Stromal cell of bone marrow (primary cell): ENCODE results near the gene FAM89B.
"Not testable (repeated sequence)": the region's sequence is repeated elsewhere in the genome, so short reads cannot be mapped to it uniquely, and the experiment has no call there.

Source experiments
- DNase-seq: peaks from one replicate; pipeline ENCODE4 v3.0.0-alpha.2; 2012; ENCODE audit warnings: low read depth

FAM89B gene

DNA sequence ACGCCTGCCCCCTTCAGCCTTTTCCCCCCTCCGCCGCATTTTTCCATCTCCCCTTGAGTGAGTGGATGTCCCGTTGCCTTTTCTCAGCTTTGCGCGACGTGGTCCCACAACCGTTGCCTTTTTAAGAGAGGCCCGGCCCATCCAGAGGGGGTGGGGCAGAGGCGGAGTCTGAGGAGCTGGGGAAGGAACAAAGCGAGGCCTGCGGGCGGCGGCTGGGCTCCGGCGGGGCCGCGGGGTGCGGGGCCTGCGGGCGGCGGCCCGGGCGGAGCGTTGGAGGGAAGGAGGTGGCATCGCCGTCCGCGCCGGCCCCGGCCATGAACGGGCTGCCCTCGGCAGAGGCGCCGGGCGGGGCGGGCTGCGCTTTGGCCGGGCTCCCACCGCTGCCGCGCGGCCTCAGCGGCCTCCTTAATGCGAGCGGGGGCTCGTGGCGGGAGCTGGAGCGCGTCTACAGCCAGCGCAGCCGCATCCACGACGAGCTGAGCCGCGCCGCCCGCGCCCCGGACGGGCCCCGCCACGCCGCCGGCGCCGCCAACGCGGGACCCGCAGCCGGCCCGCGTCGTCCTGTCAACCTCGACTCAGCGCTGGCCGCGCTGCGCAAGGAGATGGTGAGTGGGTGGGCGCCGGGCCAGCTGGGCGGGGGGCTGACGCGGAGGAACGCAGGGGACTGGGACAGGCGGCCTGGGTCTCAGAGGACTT is at the start of gene FAM89B:
FAM89B (plus strand) TSS at position 183 of the 696 bp plus-strand sequence; CDS start at position 315, 132 bp downstream.
- peak; percentile 78 for DNase-seq

DNA sequence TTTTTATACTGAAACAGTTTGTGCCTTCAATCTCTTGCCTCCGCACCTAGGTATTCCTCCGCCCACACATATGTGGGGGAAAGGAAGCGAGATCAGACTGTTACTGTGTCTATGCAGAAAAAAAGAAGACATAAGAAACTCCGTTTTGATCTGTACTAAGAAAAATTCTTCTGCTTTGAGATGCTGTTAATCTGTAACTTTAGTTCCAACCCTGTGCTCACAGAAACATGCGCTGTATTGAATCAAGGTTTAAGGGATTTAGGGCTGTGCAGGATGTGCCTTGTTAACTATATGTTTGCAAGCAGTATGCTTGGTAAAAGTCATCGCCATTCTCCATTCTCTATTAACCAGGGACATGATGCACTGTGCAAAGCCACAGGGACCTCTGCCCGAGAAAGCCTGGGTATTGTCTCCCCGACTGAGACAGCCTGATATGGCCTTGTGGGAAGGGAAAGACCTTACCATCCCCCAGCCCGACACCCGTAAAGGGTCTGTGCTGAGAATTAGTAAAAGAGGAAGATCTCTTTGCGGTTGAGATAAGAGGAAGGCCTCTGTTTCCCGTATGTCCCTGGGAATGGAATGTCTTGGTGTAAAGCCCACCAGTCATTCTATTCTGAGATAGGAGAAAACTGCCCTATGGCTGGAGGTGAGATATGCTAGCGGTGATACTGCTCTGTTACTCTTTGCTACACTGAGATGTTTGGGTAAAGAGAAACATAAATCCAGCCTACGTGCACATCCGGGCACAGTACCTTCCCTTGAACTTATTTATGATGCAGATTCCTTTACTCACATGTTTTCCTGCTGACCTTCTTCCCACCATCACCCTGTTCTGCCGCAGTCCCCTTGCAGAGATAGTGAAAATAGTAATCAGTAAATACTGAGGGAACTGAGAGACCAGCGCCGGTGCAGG is 49.4 kb upstream of the FAM89B start:
- DNase-seq: not testable (repeated sequence)

DNA sequence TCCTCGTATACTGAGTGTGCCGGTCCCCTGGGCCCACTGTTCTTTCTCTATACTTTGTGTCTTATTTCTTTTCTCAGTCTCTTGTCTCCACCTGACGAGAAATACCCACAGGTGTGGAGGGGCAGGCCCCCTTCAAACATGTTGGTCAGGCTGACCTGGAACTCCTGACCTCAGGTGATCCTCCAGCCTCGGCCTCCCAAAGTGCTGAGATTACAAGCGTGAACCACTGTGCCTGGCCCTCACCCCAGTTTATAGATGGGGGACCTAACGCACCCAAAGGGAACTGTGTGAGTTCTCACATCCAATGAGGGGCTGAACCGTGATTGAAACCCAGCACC is 48.7 kb upstream of the FAM89B start:
- not testable (repeated sequence) for DNase-seq

DNA sequence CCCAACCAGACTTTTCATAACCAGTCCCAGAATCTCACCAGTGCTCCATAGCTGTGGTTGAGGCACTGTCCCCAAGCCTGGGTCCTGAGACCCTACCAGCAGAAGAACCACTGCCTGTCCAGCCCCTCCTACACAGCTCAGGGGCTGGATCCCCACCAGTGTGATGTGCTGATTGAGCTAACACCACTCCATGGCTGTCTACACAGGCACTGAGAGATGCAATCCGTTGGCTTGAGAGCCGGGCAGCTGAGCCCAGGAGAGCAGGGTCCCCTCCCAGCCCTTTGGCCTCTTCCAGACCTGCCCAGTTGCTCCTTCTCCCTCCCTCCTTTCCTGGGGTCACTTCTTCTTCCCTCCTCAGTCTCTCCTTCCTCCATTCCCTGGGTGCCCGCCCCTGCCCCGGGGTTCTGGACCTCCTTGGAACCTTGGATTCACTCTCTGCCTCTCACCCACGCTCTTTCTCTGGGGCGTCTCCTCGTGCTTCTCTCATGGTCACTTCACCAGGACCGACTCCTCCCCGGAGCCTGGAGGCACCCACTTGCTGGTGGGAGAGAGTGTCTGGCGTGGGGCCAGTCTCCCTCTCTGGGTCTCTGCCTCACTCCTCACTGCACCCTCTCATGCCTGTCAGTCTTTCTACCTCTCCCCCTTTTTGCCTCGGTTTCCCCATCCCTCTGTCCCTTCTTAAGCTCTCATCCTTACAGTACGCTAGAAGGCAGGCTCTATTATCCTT is 48.2 kb upstream of the FAM89B start:
- DNase-seq: no peak

DNA sequence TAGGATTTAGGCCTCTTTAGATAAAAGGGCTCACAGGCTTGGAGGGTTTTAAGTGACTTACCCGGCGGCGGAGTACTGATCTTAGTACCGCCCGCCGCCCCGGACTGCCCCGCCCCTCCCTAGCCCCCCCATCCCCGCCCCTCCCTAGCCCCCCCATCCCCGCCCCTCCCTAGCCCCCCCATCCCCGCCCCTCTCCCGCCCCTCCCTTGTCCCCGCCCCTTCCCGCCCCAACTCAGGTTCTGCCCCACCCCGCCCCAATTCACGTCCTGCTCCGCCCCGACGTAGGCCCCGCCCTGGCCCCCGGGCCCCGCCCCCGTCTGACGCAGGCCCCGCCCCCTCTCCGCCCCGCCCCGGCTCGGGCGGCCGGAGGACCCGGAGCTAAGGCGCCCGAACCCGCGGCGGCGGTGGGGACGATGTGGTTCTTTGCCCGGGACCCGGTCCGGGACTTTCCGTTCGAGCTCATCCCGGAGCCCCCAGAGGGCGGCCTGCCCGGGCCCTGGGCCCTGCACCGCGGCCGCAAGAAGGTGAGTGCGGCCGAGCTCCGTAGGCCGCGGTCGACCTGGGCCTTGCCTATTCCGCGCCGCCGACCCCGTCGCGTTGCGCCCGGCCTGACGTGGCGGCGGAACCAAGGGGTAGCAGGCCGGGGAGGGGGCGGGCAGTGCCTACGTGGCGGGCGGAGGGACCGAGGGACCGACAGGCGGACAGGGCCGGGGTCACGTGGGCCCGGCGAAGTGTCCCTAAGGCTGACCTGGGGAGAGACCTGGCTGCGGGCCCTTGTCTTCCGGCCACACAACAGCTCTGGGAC is 47.4 kb upstream of the FAM89B start, which contains the start of gene SCYL1:
SCYL1 (plus strand) TSS at position 343 of the 805 bp plus-strand sequence; CDS start at position 414, 71 bp downstream.
- peak; percentile 54 for DNase-seq

DNA sequence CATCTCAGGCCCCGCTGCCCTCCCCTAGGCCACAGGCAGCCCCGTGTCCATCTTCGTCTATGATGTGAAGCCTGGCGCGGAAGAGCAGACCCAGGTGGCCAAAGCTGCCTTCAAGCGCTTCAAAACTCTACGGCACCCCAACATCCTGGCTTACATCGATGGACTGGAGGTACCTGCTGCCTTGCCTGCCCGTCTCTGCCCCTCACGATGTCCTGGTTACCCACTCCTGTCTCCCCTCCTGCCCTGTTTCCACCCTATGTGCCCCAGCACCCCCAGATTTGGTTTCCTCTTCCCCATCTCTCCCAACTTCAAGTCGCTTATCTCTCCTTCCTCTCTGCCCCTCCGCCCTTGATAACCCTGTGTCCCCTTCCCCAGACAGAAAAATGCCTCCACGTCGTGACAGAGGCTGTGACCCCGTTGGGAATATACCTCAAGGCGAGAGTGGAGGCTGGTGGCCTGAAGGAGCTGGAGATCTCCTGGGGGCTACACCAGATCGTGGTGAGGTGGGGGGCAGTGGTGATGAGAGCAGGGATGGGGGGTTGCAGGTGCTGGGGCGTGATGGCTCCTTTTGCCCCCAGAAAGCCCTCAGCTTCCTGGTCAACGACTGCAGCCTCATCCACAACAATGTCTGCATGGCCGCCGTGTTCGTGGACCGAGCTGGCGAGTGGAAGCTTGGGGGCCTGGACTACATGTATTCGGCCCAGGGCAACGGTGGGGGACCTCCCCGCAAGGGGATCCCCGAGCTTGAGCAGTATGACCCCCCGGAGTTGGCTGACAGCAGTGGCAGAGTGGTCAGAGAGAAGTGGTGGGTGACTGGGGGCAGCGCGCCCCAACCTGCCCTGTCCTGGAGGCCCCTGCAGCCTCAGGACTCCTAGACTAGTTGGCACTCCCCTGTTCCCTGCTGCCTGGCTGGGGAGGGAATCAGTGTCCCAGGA is 46.5 kb upstream of the FAM89B start:
- peak; percentile 9 for DNase-seq

DNA sequence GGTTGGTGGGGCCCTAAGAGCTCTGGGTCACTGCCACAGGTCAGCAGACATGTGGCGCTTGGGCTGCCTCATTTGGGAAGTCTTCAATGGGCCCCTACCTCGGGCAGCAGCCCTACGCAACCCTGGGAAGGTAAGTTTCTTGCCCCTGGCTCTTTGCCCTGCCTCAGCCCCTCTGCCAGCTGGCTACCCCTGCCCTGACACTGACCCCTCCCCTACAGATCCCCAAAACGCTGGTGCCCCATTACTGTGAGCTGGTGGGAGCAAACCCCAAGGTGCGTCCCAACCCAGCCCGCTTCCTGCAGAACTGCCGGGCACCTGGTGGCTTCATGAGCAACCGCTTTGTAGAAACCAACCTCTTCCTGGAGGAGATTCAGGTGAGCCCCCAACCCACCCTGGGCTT is 45.6 kb upstream of the FAM89B start:
- DNase-seq: no peak

DNA sequence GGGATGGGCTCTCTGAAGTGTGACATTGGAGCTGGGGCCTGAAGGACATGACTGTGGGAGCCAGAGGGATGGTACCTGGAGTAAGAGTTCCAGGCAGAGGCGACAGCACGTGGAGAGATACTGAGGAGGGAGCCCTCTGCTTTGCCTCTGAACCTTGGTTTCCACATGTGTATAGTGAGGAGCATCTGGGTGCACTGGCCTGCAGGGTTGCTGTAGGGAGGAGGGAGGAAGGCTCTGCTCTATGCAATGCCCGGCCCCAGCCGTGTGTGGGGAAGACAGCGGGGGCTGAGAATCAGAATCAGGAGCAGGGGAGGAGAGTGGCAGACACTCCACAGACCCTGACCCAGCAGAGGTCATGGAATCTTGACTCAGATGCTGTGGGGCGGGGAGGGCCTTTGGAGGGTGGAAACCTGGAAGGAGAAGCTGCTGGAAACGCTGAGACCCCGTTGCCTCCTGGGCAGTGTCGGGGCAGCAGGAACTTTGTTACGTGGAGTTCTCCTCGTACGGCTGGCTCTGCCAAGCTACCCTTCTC is 43.5 kb upstream of the FAM89B start:
- DNase-seq: no peak

DNA sequence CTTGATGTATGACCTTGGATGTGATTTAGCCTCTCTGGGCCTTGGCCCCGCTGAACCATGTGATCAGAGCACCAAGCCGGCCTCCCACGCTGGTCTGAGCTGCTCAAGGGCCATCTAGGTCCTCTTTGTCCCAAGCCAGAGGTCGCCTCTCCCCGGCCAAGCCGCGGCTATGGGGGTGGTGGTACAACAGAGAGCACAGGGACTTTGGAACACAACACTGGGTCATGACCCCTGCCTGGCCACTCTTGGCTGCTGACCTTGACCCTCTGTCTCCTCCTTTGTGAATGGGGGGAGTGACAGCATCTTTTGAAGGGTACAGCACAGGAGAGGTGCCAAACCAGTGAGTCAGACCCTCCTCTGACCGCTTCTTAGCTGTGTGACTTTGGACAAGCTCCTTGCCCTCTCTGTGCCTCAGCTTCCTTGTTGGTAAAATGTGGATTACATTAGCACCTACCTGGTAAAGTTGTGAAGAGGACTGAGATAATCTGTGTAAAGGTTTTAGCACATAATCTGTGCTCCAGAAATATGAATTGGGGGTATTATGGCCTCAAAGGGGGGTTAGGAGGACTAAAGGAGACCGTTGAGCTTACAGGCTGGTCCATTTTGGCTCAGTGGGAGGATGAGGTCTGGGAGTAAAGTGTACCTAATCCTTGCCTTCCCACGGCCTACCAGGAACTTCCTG is 42.7 kb upstream of the FAM89B start:
- no peak for DNase-seq

DNA sequence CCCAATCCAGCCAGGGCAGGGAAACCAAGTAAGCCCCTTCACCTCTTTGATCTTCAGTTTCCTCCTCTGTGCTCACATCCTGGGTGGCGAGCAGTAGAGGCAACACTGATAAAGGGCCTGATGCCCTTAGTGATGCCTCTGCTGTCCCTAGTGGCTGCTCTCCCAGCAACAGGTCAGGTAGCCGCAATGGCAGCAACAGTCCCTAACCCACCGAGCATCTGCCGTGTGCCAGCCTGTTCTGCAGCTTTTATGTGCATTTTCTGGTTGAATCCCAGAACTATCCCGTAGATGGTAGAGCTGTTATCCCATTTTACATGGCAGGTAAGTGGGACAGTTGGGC is 42.2 kb upstream of the FAM89B start:
- no peak for DNase-seq

DNA sequence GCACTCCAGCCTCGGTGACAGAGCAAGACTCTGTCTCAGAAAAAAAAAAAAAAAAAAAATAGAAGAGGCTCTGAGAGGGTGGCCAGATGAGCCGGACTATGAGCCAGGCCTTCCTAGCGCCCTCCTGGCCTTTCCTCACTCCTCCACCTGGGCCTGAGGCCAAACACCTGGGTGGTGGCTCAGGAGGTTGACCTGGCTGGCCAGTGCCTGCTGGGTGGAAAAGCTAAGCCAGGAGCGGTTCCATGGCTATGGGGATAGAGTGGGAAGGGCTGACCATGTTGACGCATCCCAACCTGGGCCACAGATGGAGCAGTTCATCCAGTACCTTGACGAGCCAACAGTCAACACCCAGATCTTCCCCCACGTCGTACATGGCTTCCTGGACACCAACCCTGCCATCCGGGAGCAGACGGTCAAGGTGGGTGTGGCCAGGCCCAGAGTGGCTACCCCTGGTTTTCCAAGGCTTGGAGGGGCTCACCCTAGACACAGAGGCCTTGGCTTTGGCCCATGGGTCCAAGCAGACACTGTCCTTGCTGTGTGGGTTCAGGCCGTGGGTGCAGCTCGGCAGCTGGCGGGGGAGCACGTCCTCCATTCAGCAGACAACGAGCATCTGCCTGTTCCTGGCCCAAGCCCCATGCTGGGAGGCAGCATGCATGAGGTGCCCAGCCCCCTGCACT is 39.8 kb upstream of the FAM89B start:
- DNase-seq: no peak

DNA sequence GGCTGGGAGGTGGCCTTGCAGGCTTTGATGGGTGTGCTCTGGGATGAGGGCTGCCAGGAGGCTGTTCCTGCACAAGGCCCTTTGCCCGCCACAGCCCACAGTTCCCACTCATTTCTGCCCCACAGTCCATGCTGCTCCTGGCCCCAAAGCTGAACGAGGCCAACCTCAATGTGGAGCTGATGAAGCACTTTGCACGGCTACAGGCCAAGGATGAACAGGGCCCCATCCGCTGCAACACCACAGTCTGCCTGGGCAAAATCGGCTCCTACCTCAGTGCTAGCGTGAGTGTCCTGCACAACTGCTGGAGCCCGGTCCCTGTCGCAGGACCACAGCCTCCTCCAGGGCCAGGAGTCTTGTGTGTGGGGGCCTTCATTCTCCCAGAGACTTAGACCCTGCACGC is 37.2 kb upstream of the FAM89B start:
- no peak for DNase-seq

DNA sequence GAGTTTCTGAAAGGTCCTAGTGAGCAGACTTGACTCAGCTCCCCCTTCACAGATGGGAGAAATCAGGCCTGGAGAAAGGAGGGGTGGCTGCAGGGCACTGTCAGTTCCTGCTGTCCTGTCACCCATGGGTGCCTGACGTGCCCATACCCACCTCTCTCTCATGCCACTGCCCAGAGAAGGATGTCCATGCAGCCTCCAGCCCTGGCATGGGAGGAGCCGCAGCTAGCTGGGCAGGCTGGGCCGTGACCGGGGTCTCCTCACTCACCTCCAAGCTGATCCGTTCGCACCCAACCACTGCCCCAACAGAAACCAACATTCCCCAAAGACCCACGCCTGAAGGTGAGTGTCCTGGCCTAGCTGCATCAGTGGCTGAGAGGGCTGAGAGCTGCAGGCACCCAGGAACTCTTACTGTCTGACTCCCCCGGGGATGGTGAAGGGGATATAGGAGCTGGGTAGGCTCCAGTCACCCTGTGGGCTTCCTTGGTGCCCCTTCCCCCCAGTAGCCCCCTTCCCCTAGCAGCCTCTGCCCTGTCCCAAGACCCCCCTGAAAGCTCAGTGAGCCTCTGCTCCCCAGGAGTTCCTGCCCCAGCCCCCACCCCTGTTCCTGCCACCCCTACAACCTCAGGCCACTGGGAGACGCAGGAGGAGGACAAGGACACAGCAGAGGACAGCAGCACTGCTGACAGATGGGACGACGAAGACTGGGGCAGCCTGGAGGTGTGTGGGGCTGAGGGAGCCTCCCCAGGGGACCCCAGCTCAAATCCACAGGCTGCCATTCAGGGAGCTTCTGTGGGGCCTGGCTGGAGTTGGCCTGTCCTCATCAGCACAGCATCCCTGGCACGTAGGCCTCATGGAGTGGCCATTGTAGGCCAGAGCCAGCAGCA is 35.7 kb upstream of the FAM89B start:
- DNase-seq: no peak

DNA sequence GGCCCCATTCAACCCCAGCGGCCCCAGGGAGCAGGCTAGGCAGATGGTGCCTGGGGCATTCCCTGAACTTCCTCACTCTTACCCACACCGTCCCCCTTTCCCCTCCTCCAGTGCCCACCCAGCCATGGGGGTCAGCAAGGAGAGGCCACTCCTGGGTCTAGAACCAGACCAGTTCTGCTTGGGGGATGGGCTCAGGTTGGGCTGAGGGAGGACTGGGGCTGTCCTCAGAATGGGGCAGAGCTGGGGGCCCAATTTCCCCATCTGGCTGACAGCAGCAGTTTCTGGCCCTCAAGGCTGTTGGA is 35.1 kb upstream of the FAM89B start:
- DNase-seq: no peak

DNA sequence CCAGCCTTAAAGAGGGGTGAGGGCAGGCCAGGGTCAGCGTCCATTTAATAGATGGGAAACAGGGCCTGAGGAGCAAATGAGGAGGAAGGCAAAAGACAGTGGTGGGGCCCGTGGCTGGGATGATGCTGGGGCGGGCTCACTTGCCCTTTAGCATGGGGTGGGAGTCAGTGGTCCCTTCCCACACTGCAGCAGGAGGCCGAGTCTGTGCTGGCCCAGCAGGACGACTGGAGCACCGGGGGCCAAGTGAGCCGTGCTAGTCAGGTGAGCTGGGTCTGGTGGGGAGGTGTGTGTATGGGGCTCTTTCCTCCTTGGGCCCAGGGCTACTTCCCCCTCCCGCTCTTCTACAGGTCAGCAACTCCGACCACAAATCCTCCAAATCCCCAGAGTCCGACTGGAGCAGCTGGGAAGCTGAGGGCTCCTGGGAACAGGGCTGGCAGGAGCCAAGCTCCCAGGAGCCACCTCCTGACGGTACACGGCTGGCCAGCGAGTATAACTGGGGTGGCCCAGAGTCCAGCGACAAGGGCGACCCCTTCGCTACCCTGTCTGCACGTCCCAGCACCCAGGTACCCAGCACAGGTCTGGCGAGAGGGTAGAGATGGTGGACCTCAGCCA is 34.6 kb upstream of the FAM89B start:
- DNase-seq: no peak

DNA sequence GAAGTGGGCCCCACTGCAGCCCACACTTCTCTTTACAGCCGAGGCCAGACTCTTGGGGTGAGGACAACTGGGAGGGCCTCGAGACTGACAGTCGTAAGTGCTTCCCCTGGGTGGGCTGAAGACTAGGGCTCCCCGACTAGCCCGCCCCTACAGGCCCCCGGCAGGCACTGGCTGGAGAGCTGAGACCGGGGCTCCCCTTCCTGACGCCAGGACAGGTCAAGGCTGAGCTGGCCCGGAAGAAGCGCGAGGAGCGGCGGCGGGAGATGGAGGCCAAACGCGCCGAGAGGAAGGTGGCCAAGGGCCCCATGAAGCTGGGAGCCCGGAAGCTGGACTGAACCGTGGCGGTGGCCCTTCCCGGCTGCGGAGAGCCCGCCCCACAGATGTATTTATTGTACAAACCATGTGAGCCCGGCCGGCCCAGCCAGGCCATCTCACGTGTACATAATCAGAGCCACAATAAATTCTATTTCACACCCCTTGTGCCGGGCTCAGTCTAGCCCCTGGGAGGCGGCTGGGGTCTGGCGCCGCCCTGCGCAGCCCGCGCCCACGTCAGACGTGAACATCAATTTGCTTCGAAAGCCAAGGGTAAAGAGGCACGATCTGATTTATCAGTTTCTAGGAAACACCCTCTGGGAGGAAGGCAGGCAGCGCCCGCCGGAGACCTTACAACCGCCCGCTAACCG is 34.0 kb upstream of the FAM89B start:
- DNase-seq: no peak
